RWPE2 (cell line): ENCODE data around the gene RAD51AP1.
"Not testable (repeated sequence)": the region's sequence is repeated elsewhere in the genome, so short reads cannot be mapped to it uniquely, and the experiment has no call there.

Source experiments
- ATAC-seq: fragments of 200-7000 bp; cut with Tn5 transposase; 3 replicates; pipeline ENCODE4 v1.9.1; 2021; ENCODE audit warnings: low read depth
- DNase-seq: peaks from one replicate; pipeline ENCODE4 v3.0.0-alpha.2; 2020; ENCODE audit warnings: low spot score
- H3K27ac ChIP-seq: fragments of 450-650 bp; 2 replicates; pipeline ENCODE4 v1.5.1; 2017; ENCODE audit warnings: mild to moderate bottlenecking; ENCODE audit not compliant: poor library complexity, severe bottlenecking
- H3K27me3 ChIP-seq: fragments of 250-450 bp; sonication (Bioruptor Pico); 2 replicates; pipeline ENCODE4 v1.5.1; 2021; ENCODE audit warnings: mild to moderate bottlenecking, moderate library complexity; ENCODE audit not compliant: insufficient read depth, poor library complexity, severe bottlenecking
- H3K36me3 ChIP-seq: fragments of 250-450 bp; sonication (Bioruptor Pico); 2 replicates; pipeline ENCODE4 v1.5.1; 2020; ENCODE audit warnings: low read depth, mild to moderate bottlenecking, moderate library complexity
- H3K4me1 ChIP-seq: fragments of 250-450 bp; sonication (Bioruptor Pico); 2 replicates; pipeline ENCODE4 v1.5.1; 2021; ENCODE audit warnings: mild to moderate bottlenecking, moderate library complexity; ENCODE audit not compliant: insufficient read depth, poor library complexity, severe bottlenecking
- H3K4me3 ChIP-seq: fragments of 250-450 bp; sonication (Bioruptor Pico); 2 replicates; pipeline ENCODE4 v1.5.1; 2021; ENCODE audit warnings: mild to moderate bottlenecking, moderate library complexity; ENCODE audit not compliant: severe bottlenecking
- H3K9me3 ChIP-seq: fragments of 250-450 bp; sonication (Bioruptor Pico); 2 replicates; pipeline ENCODE4 v1.5.1; 2021; ENCODE audit warnings: mild to moderate bottlenecking, moderate library complexity; ENCODE audit not compliant: severe bottlenecking
- TF ChIP-seq, protein P1 (sequence below): fragments of 450-650 bp; IDR thresholded peaks from one replicate; pipeline ENCODE4 v1.5.1; 2017; ENCODE audit warnings: mild to moderate bottlenecking, moderate library complexity; ENCODE audit not compliant: poor library complexity, severe bottlenecking

Gene RAD51AP1

DNA sequence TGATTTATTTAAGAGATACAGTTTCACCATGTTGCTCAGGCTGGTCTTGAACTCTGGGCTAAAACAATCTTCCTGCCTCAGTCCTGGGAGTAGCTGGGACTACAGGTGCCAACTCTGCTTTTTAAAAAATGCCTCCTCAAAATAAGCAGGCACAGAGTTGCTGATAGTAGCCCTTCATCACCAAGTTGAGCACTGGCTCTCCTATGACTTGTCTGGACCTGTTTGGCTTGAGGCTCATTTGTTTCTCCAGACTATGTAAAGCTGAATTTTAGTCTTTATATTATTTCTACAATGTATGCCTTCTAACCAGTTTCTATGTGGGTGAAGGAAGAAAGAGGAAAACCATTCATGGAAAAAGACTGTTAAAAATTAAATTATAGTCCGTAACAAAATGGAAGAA, 39.5 kb upstream of the RAD51AP1 start:
- Histone ChIP-seq H3K27ac (no peak overlapping the region), H3K27me3 (no peaks in the 10 kb centered on the region), H3K36me3 (peaks cover 87% of the 10 kb centered on the region), H3K9me3 (peaks cover 3% of the 10 kb centered on the region), H3K4me3 (no peak overlapping the region), H3K4me1 (peaks cover 9% of the 10 kb centered on the region)
- TF ChIP-seq, protein P1, sequence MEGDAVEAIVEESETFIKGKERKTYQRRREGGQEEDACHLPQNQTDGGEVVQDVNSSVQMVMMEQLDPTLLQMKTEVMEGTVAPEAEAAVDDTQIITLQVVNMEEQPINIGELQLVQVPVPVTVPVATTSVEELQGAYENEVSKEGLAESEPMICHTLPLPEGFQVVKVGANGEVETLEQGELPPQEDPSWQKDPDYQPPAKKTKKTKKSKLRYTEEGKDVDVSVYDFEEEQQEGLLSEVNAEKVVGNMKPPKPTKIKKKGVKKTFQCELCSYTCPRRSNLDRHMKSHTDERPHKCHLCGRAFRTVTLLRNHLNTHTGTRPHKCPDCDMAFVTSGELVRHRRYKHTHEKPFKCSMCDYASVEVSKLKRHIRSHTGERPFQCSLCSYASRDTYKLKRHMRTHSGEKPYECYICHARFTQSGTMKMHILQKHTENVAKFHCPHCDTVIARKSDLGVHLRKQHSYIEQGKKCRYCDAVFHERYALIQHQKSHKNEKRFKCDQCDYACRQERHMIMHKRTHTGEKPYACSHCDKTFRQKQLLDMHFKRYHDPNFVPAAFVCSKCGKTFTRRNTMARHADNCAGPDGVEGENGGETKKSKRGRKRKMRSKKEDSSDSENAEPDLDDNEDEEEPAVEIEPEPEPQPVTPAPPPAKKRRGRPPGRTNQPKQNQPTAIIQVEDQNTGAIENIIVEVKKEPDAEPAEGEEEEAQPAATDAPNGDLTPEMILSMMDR, result no peak
- DNase-seq (no peak), ATAC-seq (peak; percentile 49; the same call in 1 of the 3 replicates)

DNA sequence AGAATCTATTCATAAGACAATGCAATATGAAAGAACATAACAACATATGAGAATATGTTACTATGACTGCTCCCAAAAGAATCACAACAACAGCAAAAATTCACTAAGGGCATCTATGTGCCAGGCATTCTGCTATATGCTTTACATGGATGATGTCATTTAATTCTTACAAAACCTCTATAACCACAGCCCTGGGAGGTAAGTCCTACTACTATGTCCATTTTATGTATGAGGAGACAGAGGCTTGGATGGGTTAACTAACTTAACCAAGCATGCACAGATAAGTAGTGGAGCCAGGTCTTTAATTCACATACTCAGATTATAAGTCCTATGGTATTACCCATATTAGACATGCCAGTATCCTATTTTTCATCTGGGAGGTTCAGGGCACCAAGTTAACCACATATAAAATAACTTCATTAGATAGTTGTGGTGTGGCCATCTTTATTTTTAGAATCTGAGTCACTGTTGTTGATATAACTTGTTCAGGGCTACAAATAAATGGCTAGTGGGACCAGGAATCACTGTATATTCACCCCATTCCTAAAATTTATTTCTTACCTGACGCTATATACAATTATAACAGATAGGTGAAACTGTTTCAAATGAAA, 33.2 kb upstream of the RAD51AP1 start:
- no peak overlapping the region for H3K27ac ChIP-seq
- H3K9me3 ChIP-seq, result no peaks in the 10 kb centered on the region
- TF ChIP-seq, protein P1, result no peak
- H3K36me3 ChIP-seq, result peaks cover 51% of the 10 kb centered on the region
- DNase-seq, result no peak
- H3K4me3 ChIP-seq, result no peak overlapping the region
- ATAC-seq, result no peak
- H3K4me1 ChIP-seq, result peaks cover 13% of the 10 kb centered on the region
- no peaks in the 10 kb centered on the region for H3K27me3 ChIP-seq

DNA sequence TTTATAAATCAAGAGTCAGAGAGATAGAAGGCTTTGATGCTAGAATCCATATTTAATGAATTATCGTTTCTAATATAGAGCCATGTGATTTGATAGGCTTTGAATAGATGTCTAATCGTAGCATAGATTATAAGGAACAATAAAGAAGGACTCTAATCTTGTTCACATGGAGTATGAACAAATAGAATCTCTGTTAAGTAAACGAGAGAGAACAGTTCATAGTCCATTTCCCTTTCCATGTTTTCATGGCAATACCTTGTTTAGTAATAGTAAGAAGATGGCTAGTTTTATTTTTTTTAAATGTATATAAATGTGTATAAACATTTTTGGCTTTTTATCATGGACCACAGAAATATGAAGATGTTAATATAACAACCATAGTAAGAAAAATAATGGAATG, 32.3 kb upstream of the RAD51AP1 start:
- TF ChIP-seq, protein P1, result no peak
- ATAC-seq, result no peak
- no peaks in the 10 kb centered on the region for H3K9me3 ChIP-seq
- H3K4me1 ChIP-seq, result peaks cover 13% of the 10 kb centered on the region
- no peaks in the 10 kb centered on the region for H3K27me3 ChIP-seq
- DNase-seq, result no peak
- H3K4me3 ChIP-seq, result no peak overlapping the region
- H3K27ac ChIP-seq, result no peak overlapping the region
- peaks cover 49% of the 10 kb centered on the region for H3K36me3 ChIP-seq

DNA sequence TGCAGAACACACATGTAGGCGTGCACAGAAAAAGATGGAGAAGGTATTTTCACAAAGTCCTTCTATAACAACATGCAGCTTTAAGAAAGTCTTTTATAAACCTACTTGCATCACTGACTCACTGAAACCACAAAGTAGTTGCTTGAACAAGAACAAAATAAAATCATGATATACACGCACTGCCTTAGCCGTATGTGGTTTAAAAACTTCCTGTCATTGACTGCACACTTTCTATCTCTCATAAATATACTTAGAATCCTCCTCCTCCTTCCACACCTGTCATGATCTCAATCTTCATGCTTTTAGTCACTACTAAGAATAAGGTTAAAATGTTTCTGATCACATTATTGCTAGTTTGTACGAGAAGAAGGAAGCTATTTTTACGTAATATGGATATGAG, 31.8 kb upstream of the RAD51AP1 start:
- TF ChIP-seq, protein P1, result no peak
- H3K27ac ChIP-seq, result no peak overlapping the region
- no peaks in the 10 kb centered on the region for H3K9me3 ChIP-seq
- peaks cover 13% of the 10 kb centered on the region for H3K4me1 ChIP-seq
- DNase-seq, result no peak
- peaks cover 47% of the 10 kb centered on the region for H3K36me3 ChIP-seq
- ATAC-seq, result peak; percentile 42; the same call in 1 of the 3 replicates
- H3K4me3 ChIP-seq, result no peak overlapping the region
- no peaks in the 10 kb centered on the region for H3K27me3 ChIP-seq

DNA sequence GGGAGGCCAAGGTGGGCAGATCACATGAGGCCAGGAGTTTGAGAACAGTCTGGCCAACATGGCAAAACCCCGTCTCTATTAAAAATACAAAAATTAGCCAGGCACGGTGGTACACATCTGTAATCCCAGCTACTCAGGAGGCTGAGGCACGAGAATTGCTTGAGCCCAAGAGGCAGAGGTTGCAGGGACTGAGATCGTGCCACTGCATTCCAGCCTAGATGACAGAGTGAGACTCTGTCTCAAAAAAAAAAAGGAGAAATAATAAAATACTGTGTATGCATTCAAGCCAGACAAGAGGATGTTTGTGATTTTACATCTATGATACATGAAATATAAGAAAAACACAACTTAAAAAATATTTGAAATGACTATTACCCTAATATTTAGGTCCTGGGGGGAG, 30.2 kb upstream of the RAD51AP1 start:
- peaks cover 31% of the 10 kb centered on the region for H3K36me3 ChIP-seq
- ATAC-seq, H3K9me3 ChIP-seq, DNase-seq, H3K27me3 ChIP-seq: not testable (repeated sequence)
- H3K4me1 ChIP-seq, result peaks cover 13% of the 10 kb centered on the region
- H3K4me3 ChIP-seq, result peak overlapping the region; percentile 26
- peak overlapping the region; percentile 31 for H3K27ac ChIP-seq

DNA sequence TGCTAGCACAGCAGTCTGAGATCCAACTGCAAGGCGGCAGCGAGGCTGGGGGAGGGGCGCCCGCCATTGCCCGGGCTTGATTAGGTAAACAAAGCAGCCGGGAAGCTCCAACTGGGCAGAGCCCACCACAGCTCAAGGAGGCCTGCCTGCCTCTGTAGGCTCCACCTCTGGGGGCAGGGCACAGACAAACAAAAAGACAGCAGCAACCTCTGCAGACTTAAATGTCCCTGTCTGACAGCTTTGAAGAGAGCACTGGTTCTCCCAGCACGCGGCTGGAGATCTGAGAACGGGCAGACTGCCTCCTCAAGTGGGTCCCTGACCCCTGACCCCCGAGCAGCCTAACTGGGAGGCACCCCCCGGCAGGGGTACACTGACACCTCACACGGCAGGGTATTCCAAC, 29.4 kb upstream of the RAD51AP1 start:
- H3K27me3 ChIP-seq, H3K9me3 ChIP-seq, DNase-seq, H3K4me3 ChIP-seq, H3K27ac ChIP-seq, ATAC-seq: not testable (repeated sequence)
- H3K4me1 ChIP-seq, result peaks cover 13% of the 10 kb centered on the region
- peaks cover 24% of the 10 kb centered on the region for H3K36me3 ChIP-seq
